Measurements from ENCODE around the gene MVD.

Gene MVD

GRCh38 chr16:88606148-88606757 is 56.6 kb downstream of the MVD start:
- DNase-seq (ENCODE audit: low read depth in 2 of 2): no peak

GRCh38 chr16:88605186-88606147 is 57.4 kb downstream of the MVD start:
- DNase-seq (ENCODE audit: low read depth in 2 of 2): no peak

GRCh38 chr16:88602091-88602490 is 60.8 kb downstream of the MVD start:
- no peak for DNase-seq (ENCODE audit: low read depth in 2 of 2)
